A549 (cell line): ENCODE results near the gene HAUS8. TPM values are rescaled to one million over a fixed set of nuclear protein-coding genes. Genes with fewer than 3 reads are reported as not detected.

Experiments used
- ATAC-seq, 2 experiments: fragments of 200-7000 bp in 1 of 2; fragments of >200 bp in 1 of 2; cut with Nextera tagmentation in 1 of 2; cut with Tn5 transposase in 1 of 2; 3 replicates each; pipeline versions ENCODE4 v1.8.0 to v1.9.1; 2018 to 2020; ENCODE audit warnings: mild to moderate bottlenecking in 1 of 2, moderate library complexity in 1 of 2
- CTCF ChIA-PET: fragments of 300-600 bp; sonication (Branson Sonifier 250); formaldehyde crosslinking; extraction: SDS; loops from one replicate; lab custom pipeline; 2021; ENCODE audit warnings: antibody characterized with exemption, inconsistent platforms; lab: Yijun Ruan, JAX
- POLR2A ChIA-PET: fragments of 350-600 bp; formaldehyde crosslinking; extraction: SDS; loops from one replicate; lab custom pipeline; 2021; ENCODE audit warnings: antibody characterized with exemption, inconsistent platforms; lab: Yijun Ruan, JAX
- DNase-seq, 2 experiments: peaks; one replicate each; pipeline versions ENCODE4 v3.0.0 to v3.0.0-alpha.2; 2011 to 2016; ENCODE audit warnings: low read depth in 1 of 2, low spot score in 1 of 2
- FAIRE-seq: peaks from 2 replicates; lab custom pipeline; 2011; peaks lifted over from hg19 to GRCh38; lab: Jason Lieb, UNC
- H3K27ac ChIP-seq, 2 experiments: fragments of >200 bp; sonication (Bioruptor Twin); formaldehyde crosslinking; 3 replicates each; pipeline ENCODE4 v1.5.1; 2016 to 2017
- H3K4me1 ChIP-seq: fragments of >200 bp; sonication (Bioruptor Twin); formaldehyde crosslinking; 3 replicates; pipeline ENCODE4 v1.6.1; 2016
- H3K4me2 ChIP-seq: fragments of >200 bp; sonication (Bioruptor Twin); formaldehyde crosslinking; 3 replicates; pipeline ENCODE4 v1.6.1; 2016
- H3K4me3 ChIP-seq: fragments of >200 bp; sonication (Bioruptor Twin); formaldehyde crosslinking; 3 replicates; pipeline ENCODE4 v1.5.1; 2016
- H3K9me3 ChIP-seq: fragments of >200 bp; sonication (Bioruptor Twin); formaldehyde crosslinking; 3 replicates; pipeline ENCODE4 v1.6.1; 2016
- BCL3 ChIP-seq: fragments of >200 bp; sonication (Bioruptor Twin); formaldehyde crosslinking; IDR thresholded peaks from 3 replicates; pipeline ENCODE4 v1.6.1; 2016
- CBX8 ChIP-seq: fragments of 200-600 bp; sonication (generic); IDR thresholded peaks from 2 replicates; pipeline ENCODE4 v1.6.1; 2016
- CEBPB ChIP-seq, 2 experiments: fragments of >200 bp in 1 of 2; sonication (Bioruptor Twin) in 1 of 2; formaldehyde crosslinking in 1 of 2; IDR thresholded peaks; 2 replicates each; pipeline ENCODE4 v1.6.1; 2012 to 2016
- EHF ChIP-seq: fragments of 250-450 bp; sonication (Bioruptor Pico); IDR thresholded peaks from 2 replicates; pipeline ENCODE4 v1.5.0; 2020; ENCODE audit warnings: mild to moderate bottlenecking
- ESRRA ChIP-seq: fragments of 150-350 bp; IDR thresholded peaks from 2 replicates; pipeline ENCODE4 v1.6.1; 2014; ENCODE audit warnings: mild to moderate bottlenecking, low read length, borderline replicate concordance
- FOSL2 ChIP-seq, 2 experiments: fragments of 450-650 bp in 1 of 2; fragments of >200 bp in 1 of 2; sonication (Bioruptor Twin) in 1 of 2; formaldehyde crosslinking; IDR thresholded peaks; 2 replicates each; pipeline versions ENCODE4 v1.5.0 to v1.6.1; 2016 to 2020; ENCODE audit warnings: mild to moderate bottlenecking in 1 of 2, moderate library complexity in 1 of 2
- GATA3 ChIP-seq: IDR thresholded peaks from 2 replicates; pipeline ENCODE4 v1.6.1; 2012; ENCODE audit warnings: borderline replicate concordance
- HES2 ChIP-seq: fragments of >200 bp; sonication (Bioruptor Twin); formaldehyde crosslinking; IDR thresholded peaks from 2 replicates; pipeline ENCODE4 v1.6.1; 2016
- HMGXB4 ChIP-seq: fragments of 250-450 bp; sonication (Bioruptor Pico); IDR thresholded peaks from 2 replicates; pipeline ENCODE4 v1.5.0; 2021; ENCODE audit warnings: mild to moderate bottlenecking, moderate library complexity, borderline replicate concordance
- HOXA7 ChIP-seq: fragments of 250-450 bp; sonication (Bioruptor Pico); IDR thresholded peaks from 2 replicates; pipeline ENCODE4 v1.5.0; 2020; ENCODE audit warnings: mild to moderate bottlenecking, moderate library complexity
- JUNB ChIP-seq: fragments of >200 bp; sonication (Bioruptor Twin); formaldehyde crosslinking; IDR thresholded peaks from 2 replicates; pipeline ENCODE4 v1.6.1; 2016
- KDM5A ChIP-seq: fragments of 200-600 bp; sonication (generic); IDR thresholded peaks from 2 replicates; pipeline ENCODE4 v1.6.1; 2016; ENCODE audit warnings: antibody characterized with exemption, mild to moderate bottlenecking
- MAZ ChIP-seq: fragments of 150-350 bp; IDR thresholded peaks from 2 replicates; pipeline ENCODE4 v1.6.1; 2014; ENCODE audit warnings: antibody characterized with exemption, low read depth, low read length, borderline replicate concordance
- NPAS2 ChIP-seq: fragments of 250-450 bp; sonication (Bioruptor Pico); IDR thresholded peaks from 2 replicates; pipeline ENCODE4 v1.8.0; 2022; ENCODE audit warnings: mild to moderate bottlenecking, moderate library complexity, borderline replicate concordance
- NR3C1 ChIP-seq: fragments of >200 bp; sonication (Bioruptor Twin); formaldehyde crosslinking; IDR thresholded peaks from 3 replicates; pipeline ENCODE4 v1.6.1; 2017
- PHF8 ChIP-seq: fragments of 200-600 bp; sonication (generic); IDR thresholded peaks from 2 replicates; pipeline ENCODE4 v1.6.1; 2016; ENCODE audit warnings: low read depth, mild to moderate bottlenecking, antibody characterized with exemption, moderate library complexity, borderline replicate concordance
- POLR2A ChIP-seq: IDR thresholded peaks from 2 replicates; pipeline ENCODE4 v1.6.1; 2012; ENCODE audit warnings: mild to moderate bottlenecking, low read length
- RAD21 ChIP-seq, 2 experiments: fragments of >200 bp in 1 of 2; sonication (Bioruptor Twin) in 1 of 2; formaldehyde crosslinking in 1 of 2; IDR thresholded peaks in 1 of 2; conservative IDR thresholded peaks in 1 of 2; 2 replicates in 1 of 2; 3 replicates in 1 of 2; pipeline ENCODE4 v1.6.1; 2012 to 2018; ENCODE audit warnings: inconsistent platforms in 1 of 2
- RFX5 ChIP-seq: fragments of 450-650 bp; IDR thresholded peaks from 2 replicates; pipeline ENCODE4 v1.7.1; 2014; ENCODE audit warnings: antibody characterized with exemption, mild to moderate bottlenecking, moderate library complexity
- RNF2 ChIP-seq: fragments of 200-600 bp; sonication (generic); IDR thresholded peaks from 2 replicates; pipeline ENCODE4 v1.6.1; 2016; ENCODE audit warnings: low read depth, mild to moderate bottlenecking, antibody characterized with exemption, moderate library complexity, borderline replicate concordance
- SMC3 ChIP-seq: fragments of >200 bp; sonication (Bioruptor Twin); formaldehyde crosslinking; IDR thresholded peaks from 3 replicates; pipeline ENCODE4 v1.6.1; 2018; ENCODE audit warnings: inconsistent platforms
- SREBF2 ChIP-seq: fragments of 450-650 bp; IDR thresholded peaks from 2 replicates; pipeline ENCODE4 v1.6.1; 2014; ENCODE audit warnings: mild to moderate bottlenecking, moderate library complexity
- TP53 ChIP-seq: fragments of 250-450 bp; sonication (Bioruptor Pico); IDR thresholded peaks from 2 replicates; pipeline ENCODE4 v1.5.0; 2021; ENCODE audit warnings: mild to moderate bottlenecking, moderate library complexity
- ZC3H11A ChIP-seq: fragments of 450-650 bp; IDR thresholded peaks from 2 replicates; pipeline ENCODE4 v1.6.1; 2014; ENCODE audit warnings: antibody characterized with exemption, mild to moderate bottlenecking
- ZFP36 ChIP-seq: fragments of 450-650 bp; IDR thresholded peaks from 2 replicates; pipeline ENCODE4 v1.6.1; 2014; ENCODE audit warnings: borderline replicate concordance; ENCODE audit not compliant: partially characterized antibody
- WGBS: methylation state at CpG from one replicate; pipeline ENCODE4 v1.1.6; 2017; ENCODE audit errors: missing lambda C conversion rate; 5-methylcytosine and 5-hydroxymethylcytosine counted together
- polyA plus RNA-seq, 4 experiments: library from polyadenylated mRNA; depleted of rRNA in 3 of 4; stranded (reverse); fragments of >200 nt; fragmentation: RNase III in 1 of 4; extraction: RNeasy Plus Mini Kit Qiagen cat#74134 plus additional on column Dnase treatment in 1 of 4; gene quantifications; 2 replicates in 3 of 4; 3 replicates in 1 of 4; pipeline ENCODE4 v1.2.3, GENCODE V29; 2011 to 2017
- TF ChIP-seq, protein P1 (sequence below): IDR thresholded peaks from 2 replicates; pipeline ENCODE4 v1.6.1; 2012

Gene HAUS8
- polyA plus RNA-seq, 2 of the 4 experiments (the other 2 are of a cell fraction), result 15.1 to 16.2 TPM

- ChIA-PET POLR2A (no interaction called here), CTCF (no interaction called here)
- peak overlapping the region in 1 of 2 experiments; percentile 73; a peak in 1 of 6 replicates for H3K27ac ChIP-seq
- no peak overlapping the region for H3K4me2 ChIP-seq
- no peaks in the 10 kb centered on the region for H3K9me3 ChIP-seq
- no peak overlapping the region for H3K4me3 ChIP-seq
- 95% methylated on average over 9 of the region's 9 CpGs for WGBS
- DNase-seq, result no peak
- H3K4me1 ChIP-seq, result peaks cover 13% of the 10 kb centered on the region; the same call in 2 of the 3 replicates
- no peak for ATAC-seq
- TF ChIP-seq BCL3, result no peak
- TF ChIP-seq, protein P1, sequence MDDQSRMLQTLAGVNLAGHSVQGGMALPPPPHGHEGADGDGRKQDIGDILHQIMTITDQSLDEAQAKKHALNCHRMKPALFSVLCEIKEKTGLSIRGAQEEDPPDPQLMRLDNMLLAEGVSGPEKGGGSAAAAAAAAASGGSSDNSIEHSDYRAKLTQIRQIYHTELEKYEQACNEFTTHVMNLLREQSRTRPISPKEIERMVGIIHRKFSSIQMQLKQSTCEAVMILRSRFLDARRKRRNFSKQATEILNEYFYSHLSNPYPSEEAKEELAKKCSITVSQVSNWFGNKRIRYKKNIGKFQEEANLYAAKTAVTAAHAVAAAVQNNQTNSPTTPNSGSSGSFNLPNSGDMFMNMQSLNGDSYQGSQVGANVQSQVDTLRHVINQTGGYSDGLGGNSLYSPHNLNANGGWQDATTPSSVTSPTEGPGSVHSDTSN, result no peak
- no peak for TF ChIP-seq GATA3
- no peak for TF ChIP-seq HOXA7 (CRISPR knock-in tag)
- no peak for TF ChIP-seq RFX5
- TF ChIP-seq SMC3, result no peak
- no peak for TF ChIP-seq JUNB
- no peak for TF ChIP-seq POLR2A
- TF ChIP-seq CEBPB (IDR thresholded peaks at IDR 0.05), result no peak
- no peak for TF ChIP-seq CBX8
- TF ChIP-seq RNF2, result no peak
- TF ChIP-seq ZC3H11A, result no peak
- TF ChIP-seq PHF8, result no peak
- no peak for FAIRE-seq
Observed at GRCh38 chr19:17090583-17090982, 15.3 kb upstream of the HAUS8 start.

- Histone ChIP-seq H3K4me1 (peaks cover 13% of the 10 kb centered on the region; the same call in 2 of the 3 replicates), H3K4me2 (no peak overlapping the region), H3K27ac (0 out of 6 replicates have a peak overlapping the region, but pooled peaks of 1 of the 2 experiments have one; percentile 16), H3K4me3 (no peak overlapping the region), H3K9me3 (no peaks in the 10 kb centered on the region)
- DNase-seq (no peak), ATAC-seq (no peak), FAIRE-seq (no peak)
- ChIA-PET CTCF (no interaction called here), POLR2A (no interaction called here)
- WGBS, result 94% methylated on average over 5 of the region's 5 CpGs
- no peak for TF ChIP-seq NR3C1
- TF ChIP-seq KDM5A, result no peak
- no peak for TF ChIP-seq BCL3
- TF ChIP-seq ZFP36, result no peak
- TF ChIP-seq TP53 (CRISPR knock-in tag), result no peak
- TF ChIP-seq GATA3, result no peak
- TF ChIP-seq ESRRA, result no peak
- TF ChIP-seq RNF2, result no peak
- no peak for TF ChIP-seq FOSL2 (IDR thresholded peaks at IDR 0.05)
- TF ChIP-seq FOSL2 (CRISPR knock-in tag; IDR thresholded peaks at IDR 0.05), result no peak
- no peak for TF ChIP-seq RAD21 (conservative IDR thresholded peaks at IDR 0.05 in 1 of 2, IDR thresholded peaks at IDR 0.05 in 1 of 2)
- TF ChIP-seq HES2, result no peak
- no peak for TF ChIP-seq NPAS2 (CRISPR knock-in tag)
- TF ChIP-seq CEBPB (IDR thresholded peaks at IDR 0.05), result no peak
- TF ChIP-seq EHF (CRISPR knock-in tag), result no peak
- no peak for TF ChIP-seq SMC3
- no peak for TF ChIP-seq MAZ
- no peak for TF ChIP-seq ZC3H11A
- TF ChIP-seq RFX5, result no peak
- TF ChIP-seq SREBF2, result no peak
- no peak for TF ChIP-seq HMGXB4 (CRISPR knock-in tag)
Observed at GRCh38 chr19:17088552-17088951, 13.3 kb upstream of the HAUS8 start.
